HepG2 (cell line): ENCODE data around the gene ZNF638. TPM values are rescaled to one million over a fixed set of nuclear protein-coding genes. Genes with fewer than 3 reads are reported as not detected.

ENCODE experiments used
- ATAC-seq: fragments of 200-7000 bp; cut with Tn5 transposase; 3 replicates; pipeline ENCODE4 v1.9.1; 2020; ENCODE audit warnings: mild to moderate bottlenecking, moderate library complexity
- BruUV-seq: library from RNA; stranded (reverse); fragments of 400-500 nt; replicated peaks from 2 replicates; lab custom pipeline; 2021; lab: Mats Ljungman, UMichigan
- CTCF ChIA-PET: fragments of 300-600 bp; formaldehyde crosslinking; extraction: SDS; loops from one replicate; lab custom pipeline; 2021; ENCODE audit warnings: low total read pairs, inconsistent platforms, low intra/inter-chr PET ratio; lab: Yijun Ruan, JAX
- POLR2A ChIA-PET: fragments of 350-600 bp; sonication (Branson Sonifier 250); formaldehyde crosslinking; loops from one replicate; lab custom pipeline; 2020; ENCODE audit warnings: antibody characterized with exemption, inconsistent platforms; lab: Yijun Ruan, JAX
- DNase-seq: peaks from one replicate; pipeline ENCODE4 v3.0.0-alpha.2; 2015; ENCODE audit warnings: low spot score
- FAIRE-seq: peaks from 3 replicates; lab custom pipeline; 2011; peaks lifted over from hg19 to GRCh38; lab: Jason Lieb, UNC
- H2AFZ ChIP-seq: one replicate; pipeline ENCODE4 v1.6.1; 2011; ENCODE audit warnings: low read length, inconsistent platforms
- H3K27ac ChIP-seq: fragments of 300-600 bp; 3 replicates; pipeline ENCODE4 v1.8.0; 2011; ENCODE audit warnings: mixed run types, mild to moderate bottlenecking, mixed read lengths, low read length, inconsistent platforms; ENCODE audit not compliant: insufficient read depth; ENCODE audit errors: extremely low read length
- H3K27me3 ChIP-seq, 2 experiments: fragments of 200-600 bp in 1 of 2; 2 replicates in 1 of 2; 3 replicates in 1 of 2; pipeline versions ENCODE4 v1.6.0 to v1.8.0; 2011; ENCODE audit warnings: low read length in 2 of 2, mild to moderate bottlenecking in 2 of 2, moderate library complexity in 2 of 2, inconsistent platforms in 1 of 2; ENCODE audit not compliant: insufficient read depth in 2 of 2, control insufficient read depth in 1 of 2
- H3K36me3 ChIP-seq, 2 experiments: fragments of 200-600 bp in 1 of 2; replicated peaks in 1 of 2; 2 replicates in 1 of 2; 3 replicates in 1 of 2; pipeline versions ENCODE4 v1.5.1 to v1.8.0; 2011; ENCODE audit warnings: low read length in 2 of 2, inconsistent platforms in 1 of 2; ENCODE audit not compliant: insufficient read depth in 2 of 2, control insufficient read depth in 1 of 2
- H3K4me1 ChIP-seq: 2 replicates; pipeline ENCODE4 v1.5.1; 2012; ENCODE audit warnings: low read length, inconsistent platforms; ENCODE audit not compliant: insufficient read depth
- H3K4me2 ChIP-seq: 2 replicates; pipeline ENCODE4 v1.6.0; 2011; ENCODE audit warnings: low read depth, low read length, inconsistent platforms
- H3K4me3 ChIP-seq, 3 experiments: fragments of 200-600 bp in 1 of 3; sonication (generic), shearing (Covaris generic) in 1 of 3; replicated peaks in 1 of 3; 2 replicates each; pipeline ENCODE4 v1.5.1; 2011 to 2016; ENCODE audit warnings: low read length in 3 of 3, inconsistent platforms in 2 of 3, low read depth in 2 of 3, mild to moderate bottlenecking in 2 of 3, control low read depth in 1 of 3, mixed read lengths in 1 of 3; ENCODE audit not compliant: insufficient read depth in 1 of 3
- H3K79me2 ChIP-seq: one replicate; pipeline ENCODE4 v1.6.1; 2011; ENCODE audit warnings: low read length, inconsistent platforms; ENCODE audit not compliant: insufficient read depth
- H3K9ac ChIP-seq: 2 replicates; pipeline ENCODE4 v1.6.0; 2011; ENCODE audit warnings: mild to moderate bottlenecking, low read depth, low read length, inconsistent platforms; ENCODE audit not compliant: insufficient read depth
- H3K9me3 ChIP-seq: 2 replicates; pipeline ENCODE4 v1.5.1; 2012; ENCODE audit warnings: mild to moderate bottlenecking, low read length
- H4K20me1 ChIP-seq: 2 replicates; pipeline ENCODE4 v1.6.0; 2011; ENCODE audit warnings: inconsistent platforms, mild to moderate bottlenecking, low read length, moderate library complexity; ENCODE audit not compliant: insufficient read depth
- FLYWCH1 ChIP-seq: sonication (generic); formaldehyde crosslinking; IDR thresholded peaks from 2 replicates; pipeline ENCODE4 v1.8.1; 2023; ENCODE audit warnings: mild to moderate bottlenecking, missing genetic modification reagents
- KDM2A ChIP-seq: sonication (generic); formaldehyde crosslinking; IDR thresholded peaks from 2 replicates; pipeline ENCODE4 v1.4.0; 2020; ENCODE audit warnings: low read depth, missing genetic modification reagents, borderline replicate concordance
- MEIS2 ChIP-seq: sonication (generic); formaldehyde crosslinking; IDR thresholded peaks from 2 replicates; pipeline ENCODE4 v1.9.0; 2021; ENCODE audit warnings: mild to moderate bottlenecking, missing genetic modification reagents
- NFYC ChIP-seq: IDR thresholded peaks from 2 replicates; pipeline ENCODE4 v1.6.1; 2016; ENCODE audit warnings: missing genetic modification reagents, missing compliant biosample characterization
- NR2F6 ChIP-seq, 2 experiments: IDR thresholded peaks; 2 replicates each; pipeline ENCODE4 v1.6.1; 2016; ENCODE audit warnings: antibody characterized with exemption in 1 of 2, mild to moderate bottlenecking in 1 of 2
- POLR2AphosphoS2 ChIP-seq: IDR thresholded peaks from 2 replicates; pipeline ENCODE4 v1.6.1; 2011; ENCODE audit warnings: low read depth, low read length, improper control_type of control experiment
- SSRP1 ChIP-seq: IDR thresholded peaks from 2 replicates; pipeline ENCODE4 v1.6.1; 2016; ENCODE audit warnings: control low read depth
- THAP9 ChIP-seq: sonication (generic); formaldehyde crosslinking; IDR thresholded peaks from 2 replicates; pipeline ENCODE4; 2020; ENCODE audit warnings: missing genetic modification reagents, mild to moderate bottlenecking, borderline replicate concordance
- ZFP37 ChIP-seq: sonication (generic); formaldehyde crosslinking; IDR thresholded peaks from 2 replicates; pipeline ENCODE4 v1.4.0; 2020; ENCODE audit warnings: missing genetic modification reagents, borderline replicate concordance
- ZHX1 ChIP-seq: sonication (generic); formaldehyde crosslinking; IDR thresholded peaks from 2 replicates; pipeline ENCODE4 v1.8.1; 2022; ENCODE audit warnings: low read depth, mild to moderate bottlenecking, missing genetic modification reagents
- ZMAT3 ChIP-seq: sonication (generic); formaldehyde crosslinking; conservative IDR thresholded peaks from 2 replicates; pipeline ENCODE4 v1.7.0; 2021; ENCODE audit warnings: missing genetic modification reagents
- ZNF44 ChIP-seq: sonication (generic); formaldehyde crosslinking; IDR thresholded peaks from 2 replicates; pipeline ENCODE4 v1.5.1; 2020; ENCODE audit warnings: mild to moderate bottlenecking, missing genetic modification reagents
- ZNF704 ChIP-seq: sonication (generic); formaldehyde crosslinking; IDR thresholded peaks from 2 replicates; pipeline ENCODE4 v1.8.1; 2023; ENCODE audit warnings: mild to moderate bottlenecking, inconsistent platforms, moderate library complexity, missing genetic modification reagents, borderline replicate concordance
- WGBS: methylation state at CpG from one replicate; pipeline ENCODE4 v1.1.6; 2017; ENCODE audit warnings: low lambda C conversion rate; 5-methylcytosine and 5-hydroxymethylcytosine counted together
- in situ Hi-C: cut with HindIII; loops from 2 replicates; pipeline ENCODE4 v1.10.0; 2017; ENCODE audit warnings: low pct_unique_long_range_greater_than_20kb; ENCODE audit not compliant: extremely low pct_ligation_motif_present
- intact Hi-C: fragments of 100-400 bp; cut with micrococcal nuclease; formaldehyde crosslinking; loops from one replicate; pipeline ENCODE4 v1.10.0; 2022; ENCODE audit not compliant: unreplicated experiment
- polyA plus RNA-seq, 8 experiments: library from polyadenylated mRNA; depleted of rRNA in 3 of 8; stranded (reverse) in 7 of 8; unstranded in 1 of 8; fragments of >200 nt; fragmentation: Illumina TruSeq in 4 of 8; extraction: Trizol in 4 of 8; gene quantifications; 2 replicates each; pipeline versions ENCODE4 v1.2.1 to v1.2.3, GENCODE V29; 2011 to 2016; ENCODE audit warnings: low read depth in 4 of 8, missing spikeins in 1 of 8, mixed read lengths in 1 of 8; ENCODE audit not compliant: insufficient read depth in 1 of 8
- total RNA-seq, 5 experiments: library from RNA; depleted of rRNA; stranded (reverse); fragments of >200 nt; fragmentation: Illumina TruSeq; extraction: Trizol; gene quantifications; 2 replicates each; pipeline ENCODE4 v1.2.3, GENCODE V29; 2016; ENCODE audit warnings: low read depth in 1 of 5

ZNF638 gene
- total and polyA plus RNA-seq, 2 of the 13 experiments (the other 11 are each of a cell fraction or from before 2014, with no cell fraction given), result 92.7 to 144 TPM

DNA sequence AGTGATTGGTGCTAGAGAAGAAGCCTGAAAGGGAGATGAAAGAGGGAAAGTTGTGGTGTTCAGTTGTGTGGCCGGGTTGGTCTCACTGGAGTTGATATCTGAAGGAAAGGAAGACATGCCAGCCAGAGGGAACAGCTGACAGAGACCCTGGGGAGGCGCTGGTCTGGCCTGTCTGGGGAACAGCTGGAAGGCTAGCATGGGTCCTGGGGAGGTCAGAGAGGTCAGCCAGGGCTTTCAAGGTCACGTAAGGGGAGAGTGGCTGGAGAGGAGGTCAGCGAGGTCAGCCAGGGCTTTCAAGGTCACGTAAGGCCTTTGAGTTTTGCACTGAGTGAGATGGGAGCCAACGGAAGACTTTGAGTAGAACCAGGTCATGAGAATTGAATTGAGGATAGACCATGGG, 132.8 kb downstream of the ZNF638 start:
- TF ChIP-seq ZHX1 (no peak), NR2F6 (IDR thresholded peaks at IDR 0.05) (peak; percentile 35; the same call in 1 of the 2 replicates), NR2F6 (CRISPR knock-in tag; IDR thresholded peaks at IDR 0.05) (no peak)
- no peaks in the 10 kb centered on the region for H3K36me3 ChIP-seq
- CTCF ChIA-PET, result no interaction called here
- DNase-seq (no peak), FAIRE-seq (no peak), ATAC-seq (no peak)
- no peaks in the 10 kb centered on the region for H4K20me1 ChIP-seq
- in situ Hi-C loops (no loop called here), intact Hi-C loops (no loop called here)
- H2AFZ ChIP-seq, result no peak overlapping the region
- H3K4me1 ChIP-seq, result peaks cover 18% of the 10 kb centered on the region; the same call in 1 of the 2 replicates
- H3K27me3 ChIP-seq, result peaks cover 8 to 55% of the 10 kb centered on the region in 2 experiments
- POLR2A ChIA-PET, result no interaction called here
- no peak overlapping the region for H3K9ac ChIP-seq
- H3K79me2 ChIP-seq, result no peaks in the 10 kb centered on the region
- H3K4me3 ChIP-seq, result no peak overlapping the region
- no peak overlapping the region for H3K27ac ChIP-seq
- WGBS, result 24% methylated on average over 6 of the region's 6 CpGs
- H3K4me2 ChIP-seq, result no peak overlapping the region
- H3K9me3 ChIP-seq, result no peaks in the 10 kb centered on the region
- no TSS peak for BruUV-seq

DNA sequence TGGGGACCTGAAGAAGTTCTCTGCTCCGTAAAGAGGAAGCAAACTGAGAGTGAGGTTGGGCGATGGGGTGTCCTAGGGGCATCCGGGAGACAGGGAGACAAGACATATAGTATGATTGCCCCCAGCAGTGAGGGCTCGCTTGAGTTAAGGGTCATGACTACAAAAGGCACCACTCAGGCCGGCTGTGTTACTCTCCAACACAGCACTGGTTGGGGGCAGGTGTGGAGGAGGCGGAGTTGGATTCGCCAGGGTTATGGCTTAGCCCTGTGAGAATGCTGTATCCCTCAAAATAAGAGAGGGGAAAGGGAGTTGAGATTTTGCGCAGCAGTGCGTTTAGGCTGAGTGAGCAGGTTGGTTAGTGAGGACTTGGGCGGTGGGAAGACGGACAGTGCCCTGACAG, 133.8 kb downstream of the ZNF638 start:
- in situ Hi-C loops, result no loop called here
- 69% methylated on average over 11 of the region's 11 CpGs for WGBS
- TF ChIP-seq MEIS2 (CRISPR knock-in tag) (no peak), ZFP37 (no peak), KDM2A (CRISPR knock-in tag) (no peak), ZNF44 (no peak), ZMAT3 (CRISPR knock-in tag) (no peak), NFYC (CRISPR knock-in tag) (no peak), SSRP1 (CRISPR knock-in tag) (no peak), FLYWCH1 (CRISPR knock-in tag) (no peak), POLR2AphosphoS2 (no peak), THAP9 (CRISPR knock-in tag) (no peak), ZNF704 (CRISPR knock-in tag) (no peak)

More for the DNA sequence above, 133.8 kb downstream of the ZNF638 start:
- Histone ChIP-seq H4K20me1 (no peaks in the 10 kb centered on the region), H3K4me1 (peaks cover 16% of the 10 kb centered on the region; the same call in 1 of the 2 replicates), H3K36me3 (no peaks in the 10 kb centered on the region), H3K27me3 (peaks cover 8 to 60% of the 10 kb centered on the region in 2 experiments), H3K27ac (no peak overlapping the region), H2AFZ (no peak overlapping the region), H3K9ac (no peak overlapping the region), H3K4me2 (no peak overlapping the region), H3K4me3 (no peak overlapping the region), H3K79me2 (no peaks in the 10 kb centered on the region), H3K9me3 (no peaks in the 10 kb centered on the region)
- ChIA-PET CTCF (no interaction called here), POLR2A (no interaction called here)
- no TSS peak for BruUV-seq
- FAIRE-seq, result no peak
- DNase-seq, result no peak
- no peak for ATAC-seq
- intact Hi-C loops, result no loop called here
